Mammary epithelial cell (primary cell): ENCODE data around the gene SGIP1.

ENCODE experiments used
- EZH2 ChIP-seq: IDR thresholded peaks from 2 replicates; pipeline ENCODE4 v1.6.1; 2012; ENCODE audit warnings: low read length, inconsistent platforms, borderline replicate concordance
- TF ChIP-seq, protein P1 (sequence below), 2 donors: IDR thresholded peaks in 1 of 2; conservative IDR thresholded peaks in 1 of 2; 2 replicates each; pipeline ENCODE4 v1.5.1; 2011 to 2012; ENCODE audit warnings: inconsistent platforms in 2 of 2, low read length in 2 of 2, mild to moderate bottlenecking in 2 of 2, control low read depth in 1 of 2, low read depth in 1 of 2; ENCODE audit not compliant: insufficient read depth in 1 of 2; ENCODE audit errors: extremely low read depth in 1 of 2

GRCh38 chr1:66542314-66542713, 8.4 kb downstream of the SGIP1 start:
- TF ChIP-seq, protein P1, sequence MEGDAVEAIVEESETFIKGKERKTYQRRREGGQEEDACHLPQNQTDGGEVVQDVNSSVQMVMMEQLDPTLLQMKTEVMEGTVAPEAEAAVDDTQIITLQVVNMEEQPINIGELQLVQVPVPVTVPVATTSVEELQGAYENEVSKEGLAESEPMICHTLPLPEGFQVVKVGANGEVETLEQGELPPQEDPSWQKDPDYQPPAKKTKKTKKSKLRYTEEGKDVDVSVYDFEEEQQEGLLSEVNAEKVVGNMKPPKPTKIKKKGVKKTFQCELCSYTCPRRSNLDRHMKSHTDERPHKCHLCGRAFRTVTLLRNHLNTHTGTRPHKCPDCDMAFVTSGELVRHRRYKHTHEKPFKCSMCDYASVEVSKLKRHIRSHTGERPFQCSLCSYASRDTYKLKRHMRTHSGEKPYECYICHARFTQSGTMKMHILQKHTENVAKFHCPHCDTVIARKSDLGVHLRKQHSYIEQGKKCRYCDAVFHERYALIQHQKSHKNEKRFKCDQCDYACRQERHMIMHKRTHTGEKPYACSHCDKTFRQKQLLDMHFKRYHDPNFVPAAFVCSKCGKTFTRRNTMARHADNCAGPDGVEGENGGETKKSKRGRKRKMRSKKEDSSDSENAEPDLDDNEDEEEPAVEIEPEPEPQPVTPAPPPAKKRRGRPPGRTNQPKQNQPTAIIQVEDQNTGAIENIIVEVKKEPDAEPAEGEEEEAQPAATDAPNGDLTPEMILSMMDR (conservative IDR thresholded peaks at IDR 0.05 in 1 of 2, IDR thresholded peaks at IDR 0.05 in 1 of 2; ENCODE audit: extremely low read depth in 1 of 2, insufficient read depth in 1 of 2, low read depth in 1 of 2, low read length in 2 of 2): no peak
- no peak for TF ChIP-seq EZH2
